Measurements from ENCODE around the gene ACTRT3. TPM values are rescaled to one million over a fixed set of nuclear protein-coding genes. Genes with fewer than 3 reads are reported as not detected.

Gene ACTRT3
- polyA plus RNA-seq, 2 of the 4 experiments (the other 2 are of a cell fraction) = 1.8 to 3.3 TPM

DNA sequence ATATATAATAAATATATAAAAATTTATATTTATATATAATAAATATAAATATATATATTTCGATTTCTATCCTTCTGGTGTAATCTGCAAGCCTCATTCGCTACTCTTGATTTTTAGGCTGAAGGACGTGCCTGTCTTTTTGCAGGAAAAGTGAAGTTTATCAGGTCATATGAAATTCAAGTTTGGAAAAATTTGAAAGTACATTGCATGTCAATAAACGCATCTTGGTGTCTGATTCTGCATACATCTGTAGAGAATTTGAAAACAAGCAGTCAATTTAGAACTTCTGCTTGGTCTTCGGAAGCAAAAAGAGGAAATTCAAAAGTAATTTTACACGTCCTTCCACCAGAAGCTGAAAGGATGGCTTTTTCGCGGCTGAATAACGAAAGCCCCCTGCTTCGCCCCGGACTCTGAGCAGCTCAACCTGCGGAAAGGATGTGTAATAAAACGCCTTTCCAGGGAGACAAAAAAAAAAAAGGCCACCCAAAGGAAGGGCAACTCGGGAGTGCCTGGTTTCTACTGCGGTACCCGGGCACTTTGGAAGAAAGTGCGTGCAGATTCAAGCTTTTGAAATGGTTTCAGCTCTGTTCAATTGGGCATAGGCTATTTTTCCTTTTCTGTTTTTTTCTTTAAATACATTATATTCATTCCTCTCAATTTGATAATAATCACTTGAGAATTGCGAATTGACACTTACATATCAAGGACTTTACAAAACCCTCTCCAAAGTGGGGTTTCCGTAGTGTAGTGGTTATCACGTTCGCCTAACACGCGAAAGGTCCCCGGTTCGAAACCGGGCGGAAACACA, 2.3 kb upstream of the ACTRT3 start (continued):
- TF ChIP-seq, protein P1, sequence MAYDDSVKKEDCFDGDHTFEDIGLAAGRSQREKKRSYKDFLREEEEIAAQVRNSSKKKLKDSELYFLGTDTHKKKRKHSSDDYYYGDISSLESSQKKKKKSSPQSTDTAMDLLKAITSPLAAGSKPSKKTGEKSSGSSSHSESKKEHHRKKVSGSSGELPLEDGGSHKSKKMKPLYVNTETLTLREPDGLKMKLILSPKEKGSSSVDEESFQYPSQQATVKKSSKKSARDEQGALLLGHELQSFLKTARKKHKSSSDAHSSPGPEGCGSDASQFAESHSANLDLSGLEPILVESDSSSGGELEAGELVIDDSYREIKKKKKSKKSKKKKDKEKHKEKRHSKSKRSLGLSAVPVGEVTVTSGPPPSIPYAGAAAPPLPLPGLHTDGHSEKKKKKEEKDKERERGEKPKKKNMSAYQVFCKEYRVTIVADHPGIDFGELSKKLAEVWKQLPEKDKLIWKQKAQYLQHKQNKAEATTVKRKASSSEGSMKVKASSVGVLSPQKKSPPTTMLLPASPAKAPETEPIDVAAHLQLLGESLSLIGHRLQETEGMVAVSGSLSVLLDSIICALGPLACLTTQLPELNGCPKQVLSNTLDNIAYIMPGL (CRISPR knock-in tag; IDR thresholded peaks at IDR 0.05; ENCODE audit: borderline replicate concordance) = peak; percentile 70; the same call in 1 of the 2 replicates
- TF ChIP-seq, protein P2, sequence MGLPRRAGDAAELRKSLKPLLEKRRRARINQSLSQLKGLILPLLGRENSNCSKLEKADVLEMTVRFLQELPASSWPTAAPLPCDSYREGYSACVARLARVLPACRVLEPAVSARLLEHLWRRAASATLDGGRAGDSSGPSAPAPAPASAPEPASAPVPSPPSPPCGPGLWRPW (IDR thresholded peaks at IDR 0.05) = no peak
- no peak for TF ChIP-seq NR3C1 (IDR thresholded peaks at IDR 0.05)
- no peak for TF ChIP-seq EP300 (IDR thresholded peaks at IDR 0.05)
- no peak for TF ChIP-seq CBX2 (IDR thresholded peaks at IDR 0.05; ENCODE audit: borderline replicate concordance, low read depth)
- TF ChIP-seq, protein P3, sequence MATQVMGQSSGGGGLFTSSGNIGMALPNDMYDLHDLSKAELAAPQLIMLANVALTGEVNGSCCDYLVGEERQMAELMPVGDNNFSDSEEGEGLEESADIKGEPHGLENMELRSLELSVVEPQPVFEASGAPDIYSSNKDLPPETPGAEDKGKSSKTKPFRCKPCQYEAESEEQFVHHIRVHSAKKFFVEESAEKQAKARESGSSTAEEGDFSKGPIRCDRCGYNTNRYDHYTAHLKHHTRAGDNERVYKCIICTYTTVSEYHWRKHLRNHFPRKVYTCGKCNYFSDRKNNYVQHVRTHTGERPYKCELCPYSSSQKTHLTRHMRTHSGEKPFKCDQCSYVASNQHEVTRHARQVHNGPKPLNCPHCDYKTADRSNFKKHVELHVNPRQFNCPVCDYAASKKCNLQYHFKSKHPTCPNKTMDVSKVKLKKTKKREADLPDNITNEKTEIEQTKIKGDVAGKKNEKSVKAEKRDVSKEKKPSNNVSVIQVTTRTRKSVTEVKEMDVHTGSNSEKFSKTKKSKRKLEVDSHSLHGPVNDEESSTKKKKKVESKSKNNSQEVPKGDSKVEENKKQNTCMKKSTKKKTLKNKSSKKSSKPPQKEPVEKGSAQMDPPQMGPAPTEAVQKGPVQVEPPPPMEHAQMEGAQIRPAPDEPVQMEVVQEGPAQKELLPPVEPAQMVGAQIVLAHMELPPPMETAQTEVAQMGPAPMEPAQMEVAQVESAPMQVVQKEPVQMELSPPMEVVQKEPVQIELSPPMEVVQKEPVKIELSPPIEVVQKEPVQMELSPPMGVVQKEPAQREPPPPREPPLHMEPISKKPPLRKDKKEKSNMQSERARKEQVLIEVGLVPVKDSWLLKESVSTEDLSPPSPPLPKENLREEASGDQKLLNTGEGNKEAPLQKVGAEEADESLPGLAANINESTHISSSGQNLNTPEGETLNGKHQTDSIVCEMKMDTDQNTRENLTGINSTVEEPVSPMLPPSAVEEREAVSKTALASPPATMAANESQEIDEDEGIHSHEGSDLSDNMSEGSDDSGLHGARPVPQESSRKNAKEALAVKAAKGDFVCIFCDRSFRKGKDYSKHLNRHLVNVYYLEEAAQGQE (IDR thresholded peaks at IDR 0.05) = 0 out of 2 replicates have a peak, but pooled peaks have one; percentile 13
- no peak for TF ChIP-seq HEYL (CRISPR knock-in tag; IDR thresholded peaks at IDR 0.05)
- TF ChIP-seq JUN (IDR thresholded peaks at IDR 0.05) = no peak
- peak; percentile 78 for TF ChIP-seq SREBF2 (IDR thresholded peaks at IDR 0.05)
- TF ChIP-seq ZSCAN20 (CRISPR knock-in tag; IDR thresholded peaks at IDR 0.05) = no peak
- no peak for TF ChIP-seq MYC (IDR thresholded peaks at IDR 0.05; ENCODE audit: borderline replicate concordance, low read length)
- TF ChIP-seq HOXA7 (CRISPR knock-in tag; IDR thresholded peaks at IDR 0.05) = no peak

DNA sequence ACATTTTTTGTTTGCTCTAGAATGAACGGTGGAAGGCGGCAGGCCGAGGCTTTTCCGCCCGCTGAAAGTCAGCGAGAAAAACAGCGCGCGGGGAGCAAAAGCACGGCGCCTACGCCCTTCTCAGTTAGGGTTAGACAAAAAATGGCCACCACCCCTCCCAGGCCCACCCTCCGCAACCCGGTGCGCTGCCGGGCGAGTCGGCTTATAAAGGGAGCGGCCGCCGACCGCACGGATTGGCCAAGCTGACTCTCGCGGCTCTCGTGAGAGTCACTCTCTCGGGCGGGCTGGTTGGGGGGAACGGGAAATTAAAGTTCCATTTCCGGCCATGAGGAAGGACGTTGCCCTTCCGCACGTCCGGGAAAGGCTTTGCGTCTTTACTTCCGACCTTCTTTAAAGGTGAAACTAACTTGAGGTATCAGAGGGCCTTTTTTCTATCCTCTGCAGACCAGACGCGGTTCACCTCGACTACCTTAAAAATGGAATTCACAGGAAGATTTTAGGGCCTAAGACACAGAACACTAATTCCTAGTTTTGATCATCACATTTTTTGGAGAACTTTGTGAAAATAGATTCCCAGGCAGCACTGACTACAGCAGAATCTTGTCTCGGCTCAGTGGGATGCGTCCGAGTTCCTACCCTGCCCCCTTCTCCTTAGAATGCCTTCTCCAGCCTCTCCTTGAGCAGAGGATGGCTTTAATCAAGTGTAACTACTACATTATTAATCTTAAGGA, 4.3 kb downstream of the ACTRT3 start, which contains the start of gene TERC:
Gene TERC, minus strand, starts transcription at position 179 of the 731 bp plus-strand sequence.
- Histone ChIP-seq H3K4me1 (no peaks in the 10 kb centered on the region), H3K4me3 (peak within 1 kb of the TSS; percentile 92), H3K9me3 (peaks cover 18% of the 10 kb centered on the region), H3K4me2 (peak within 1 kb of the TSS; percentile 85), H3K27ac (peak within 1 kb of the TSS; percentile 95 to 99)
- ChIA-PET CTCF (interaction anchor here (2.6 kb wide), 1 partner anchor 8 kb away, joined by 10 read pairs; the partner anchor contains the start of gene MYNN), POLR2A (interaction anchor here (0.6 to 1.5 kb wide), 9 partner anchors 8 to 1730 kb away, joined by 3 to 18 read pairs (median 5); partner anchors contain the start of genes MYNN and SEC62)
- DNase-seq (ENCODE audit: low read depth in 1 of 2, low spot score in 1 of 2) = peak; percentile 83 to 95
- FAIRE-seq = no peak
- peak; percentile 83 to 93 for ATAC-seq
- 10% methylated on average over 26 of the region's 42 CpGs for WGBS (ENCODE audit: missing lambda C conversion rate)
- TF ChIP-seq RARB (CRISPR knock-in tag; IDR thresholded peaks at IDR 0.05) (peak; percentile 96), TFCP2L1 (CRISPR knock-in tag; IDR thresholded peaks at IDR 0.05) (peak; percentile 98), CEBPB (IDR thresholded peaks at IDR 0.05) (no peak), JUN (IDR thresholded peaks at IDR 0.05) (peak; percentile 85 to 98), KDM5A (IDR thresholded peaks at IDR 0.05) (no peak), FOSB (CRISPR knock-in tag; IDR thresholded peaks at IDR 0.05) (peak; percentile 96), HOXB5 (CRISPR knock-in tag; IDR thresholded peaks at IDR 0.05) (0 out of 2 replicates have a peak, but pooled peaks have one; percentile 12), NPAS2 (CRISPR knock-in tag; IDR thresholded peaks at IDR 0.05; ENCODE audit: borderline replicate concordance) (no peak), TP53 (CRISPR knock-in tag; IDR thresholded peaks at IDR 0.05) (peak; percentile 26; the same call in 1 of the 2 replicates), BHLHE40 (IDR thresholded peaks at IDR 0.05; ENCODE audit: low read depth, low read length) (no peak), MYC (IDR thresholded peaks at IDR 0.05; ENCODE audit: borderline replicate concordance, low read length) (0 out of 2 replicates have a peak, but pooled peaks have one; percentile 39), POLR2A (IDR thresholded peaks at IDR 0.05; ENCODE audit: low read length) (peak; percentile 76), CHD2 (IDR thresholded peaks at IDR 0.05; ENCODE audit: low read length, partially characterized antibody) (peak; percentile 94), RFX5 (IDR thresholded peaks at IDR 0.05) (no peak)
- TF ChIP-seq, protein P4, sequence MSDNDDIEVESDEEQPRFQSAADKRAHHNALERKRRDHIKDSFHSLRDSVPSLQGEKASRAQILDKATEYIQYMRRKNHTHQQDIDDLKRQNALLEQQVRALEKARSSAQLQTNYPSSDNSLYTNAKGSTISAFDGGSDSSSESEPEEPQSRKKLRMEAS (IDR thresholded peaks at IDR 0.05) = peak; percentile 79
- TF ChIP-seq, protein P5, sequence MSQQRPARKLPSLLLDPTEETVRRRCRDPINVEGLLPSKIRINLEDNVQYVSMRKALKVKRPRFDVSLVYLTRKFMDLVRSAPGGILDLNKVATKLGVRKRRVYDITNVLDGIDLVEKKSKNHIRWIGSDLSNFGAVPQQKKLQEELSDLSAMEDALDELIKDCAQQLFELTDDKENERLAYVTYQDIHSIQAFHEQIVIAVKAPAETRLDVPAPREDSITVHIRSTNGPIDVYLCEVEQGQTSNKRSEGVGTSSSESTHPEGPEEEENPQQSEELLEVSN (IDR thresholded peaks at IDR 0.05; ENCODE audit: borderline replicate concordance, low read depth) = peak; percentile 80
- TF ChIP-seq, protein P3 (IDR thresholded peaks at IDR 0.05) = peak; percentile 94

Data from A549 (cell line).